ENCODE data around the gene RAB10. TPM values are rescaled to one million over a fixed set of nuclear protein-coding genes. Genes with fewer than 3 reads are reported as not detected.

RAB10 gene
- total RNA-seq, 1 experiment from 2014 or later, result 167 TPM

GRCh38 chr2:26144031-26144430, 110.1 kb downstream of the RAB10 start:
- Histone ChIP-seq H3K4me1 (ENCODE audit: control insufficient read depth in 1 of 2, insufficient read depth in 2 of 2, low read length in 2 of 2) (peaks cover 3% of the 10 kb centered on the region in 2 experiments; a peak in 1 of 4 replicates), H3K36me3 (ENCODE audit: control insufficient read depth in 1 of 2, insufficient read depth in 2 of 2, low read length in 2 of 2) (no peaks in the 10 kb centered on the region), H3K4me3 (replicated peaks in 1 of 2; ENCODE audit: low read depth in 1 of 2, low read length in 2 of 2) (no peak overlapping the region), H3K27me3 (ENCODE audit: insufficient read depth, low read length) (no peaks in the 10 kb centered on the region), H3K9me2 (ENCODE audit: insufficient read depth) (no peaks in the 10 kb centered on the region), H2AFZ (ENCODE audit: low read depth, low read length, poor library complexity, severe bottlenecking) (no peak overlapping the region), H3K9me3 (ENCODE audit: control insufficient read depth in 1 of 2, insufficient read depth in 1 of 2, low read depth in 1 of 2, low read length in 2 of 2) (no peaks in the 10 kb centered on the region), H3K79me2 (ENCODE audit: insufficient read depth, low read length) (no peaks in the 10 kb centered on the region), H3K27ac (ENCODE audit: low read depth, low read length) (no peak overlapping the region), H3K4me2 (ENCODE audit: low read length) (no peak overlapping the region), H4K20me1 (ENCODE audit: insufficient read depth) (no peaks in the 10 kb centered on the region), H3K9ac (ENCODE audit: low read length) (no peak overlapping the region)
- no TSS peak for BruUV-seq (replicated peaks)
- ChIA-PET CTCF (interaction anchor here (0.7 to 3.7 kb wide), 2 partner anchors 189 to 193 kb away, joined by 3 to 34 read pairs; no protein-coding TSS in a partner anchor), RAD21 (ENCODE audit: low non-redundant PET in 1 of 2, low total read pairs in 2 of 2, uncharacterized antibody in 2 of 2, unreplicated experiment in 2 of 2) (interaction anchor here in 1 of 2 experiments (1.4 kb wide), 1 partner anchor 152 kb away, joined by 3 read pairs; no protein-coding TSS in a partner anchor), POLR2A (no interaction called here)
- 0 out of 2 replicates have a peak, but pooled peaks have one; percentile 5 for TF ChIP-seq RAD21 (IDR thresholded peaks at IDR 0.05; ENCODE audit: low read depth)
- TF ChIP-seq TCF7L2 (IDR thresholded peaks at IDR 0.05; ENCODE audit: borderline replicate concordance, extremely low read depth, insufficient read depth, insufficient read length), result no peak
- intact Hi-C loops (cut with micrococcal nuclease), result loop anchor here (2.0 kb wide), 2 partner anchors 55 to 291 kb away; no protein-coding TSS in a partner anchor
- DNase-seq (ENCODE audit: low read depth, low spot score) (no peak), ATAC-seq (no peak)

- POLR2A ChIA-PET, result no interaction called here
- peak; percentile 83 for ATAC-seq
Measured at GRCh38 chr2:26144953-26145680, 111.2 kb downstream of the RAB10 start.

More at GRCh38 chr2:26144953-26145680, 111.2 kb downstream of the RAB10 start:
- H3K4me3 ChIP-seq (replicated peaks in 1 of 2; ENCODE audit: low read depth in 1 of 2, low read length in 2 of 2), result no peak overlapping the region
- intact Hi-C loops (cut with micrococcal nuclease), result loop anchor here (1.0 to 5.0 kb wide), 5 partner anchors 56 to 322 kb away; no protein-coding TSS in a partner anchor
- no TSS peak for BruUV-seq (replicated peaks)
- H3K4me1 ChIP-seq (ENCODE audit: control insufficient read depth in 1 of 2, insufficient read depth in 2 of 2, low read length in 2 of 2), result peaks cover 3% of the 10 kb centered on the region in 2 experiments; a peak in 1 of 4 replicates
- H3K9me3 ChIP-seq (ENCODE audit: control insufficient read depth in 1 of 2, insufficient read depth in 1 of 2, low read depth in 1 of 2, low read length in 2 of 2), result no peaks in the 10 kb centered on the region
- no peak overlapping the region for H2AFZ ChIP-seq (ENCODE audit: low read depth, low read length, poor library complexity, severe bottlenecking)
- H3K9me2 ChIP-seq (ENCODE audit: insufficient read depth), result no peaks in the 10 kb centered on the region
- no peaks in the 10 kb centered on the region for H3K79me2 ChIP-seq (ENCODE audit: insufficient read depth, low read length)
- H3K27ac ChIP-seq (ENCODE audit: low read depth, low read length), result no peak overlapping the region
- peak; percentile 96 for TF ChIP-seq RAD21 (IDR thresholded peaks at IDR 0.05; ENCODE audit: low read depth)
- TF ChIP-seq CTCF (IDR thresholded peaks at IDR 0.05 in 2 of 3, conservative IDR thresholded peaks at IDR 0.05 in 1 of 3; ENCODE audit: borderline replicate concordance in 1 of 3, insufficient read depth in 1 of 3, low read depth in 2 of 3, low read length in 2 of 3), result peak; percentile 75 to 92 (median 85)
- TF ChIP-seq EZH2 (IDR thresholded peaks at IDR 0.05), result no peak
- TF ChIP-seq ZNF274 (IDR thresholded peaks at IDR 0.05; ENCODE audit: low read depth, low read length), result no peak
- TF ChIP-seq EGR1 (IDR thresholded peaks at IDR 0.05; ENCODE audit: low read depth), result no peak
- peak overlapping the region; percentile 11; the same call in 1 of the 2 replicates for H3K4me2 ChIP-seq (ENCODE audit: low read length)
- no peak overlapping the region for H3K9ac ChIP-seq (ENCODE audit: low read length)
- ChIA-PET RAD21 (ENCODE audit: low non-redundant PET in 1 of 2, low total read pairs in 2 of 2, uncharacterized antibody in 2 of 2, unreplicated experiment in 2 of 2) (interaction anchor here in 1 of 2 experiments (1.4 kb wide), 1 partner anchor 154 kb away, joined by 3 read pairs; no protein-coding TSS in a partner anchor), CTCF (interaction anchor here (0.6 to 3.7 kb wide), 10 partner anchors 17 to 293 kb away, joined by 3 to 34 read pairs (median 3); partner anchors contain the start of gene KIF3C)
- no peaks in the 10 kb centered on the region for H3K27me3 ChIP-seq (ENCODE audit: insufficient read depth, low read length)
- H3K36me3 ChIP-seq (ENCODE audit: control insufficient read depth in 1 of 2, insufficient read depth in 2 of 2, low read length in 2 of 2), result no peaks in the 10 kb centered on the region
- no peaks in the 10 kb centered on the region for H4K20me1 ChIP-seq (ENCODE audit: insufficient read depth)
- DNase-seq (ENCODE audit: low read depth, low spot score), result peak; percentile 60

All from HCT116 (cell line).